Calu3 (cell line): Measurements from ENCODE around the gene MAD2L2. TPM values are rescaled to one million over a fixed set of nuclear protein-coding genes. Genes with fewer than 3 reads are reported as not detected.
"Not testable (repeated sequence)": the region's sequence is repeated elsewhere in the genome, so short reads cannot be mapped to it uniquely, and the experiment has no call there.

Experiments used
- BruUV-seq: library from RNA; stranded (reverse); fragments of 400-500 nt; replicated peaks from 2 replicates; lab custom pipeline; 2021; lab: Mats Ljungman, UMichigan
- CTCF ChIA-PET: fragments of 300-600 bp; sonication (Branson Sonifier 250); formaldehyde crosslinking; loops from one replicate; lab custom pipeline; 2022; ENCODE audit warnings: antibody characterized with exemption; lab: Charles Lee
- DNase-seq: peaks from one replicate; pipeline ENCODE4 v3.0.0; 2022
- H3K27ac Mint-ChIP-seq: one replicate; pipeline ENCODE4 v1.8.0; 2022; ENCODE audit warnings: mixed read lengths; ENCODE audit not compliant: unreplicated experiment
- H3K27me3 Mint-ChIP-seq: one replicate; pipeline ENCODE4 v1.8.0; 2022; ENCODE audit warnings: mixed read lengths; ENCODE audit not compliant: unreplicated experiment
- H3K36me3 Mint-ChIP-seq: one replicate; pipeline ENCODE4 v1.8.0; 2022; ENCODE audit warnings: mild to moderate bottlenecking, moderate library complexity, mixed read lengths; ENCODE audit not compliant: insufficient read depth, unreplicated experiment
- H3K4me1 Mint-ChIP-seq: one replicate; pipeline ENCODE4 v1.8.0; 2022; ENCODE audit warnings: mild to moderate bottlenecking, low read depth, mixed read lengths; ENCODE audit not compliant: unreplicated experiment
- H3K4me3 Mint-ChIP-seq: one replicate; pipeline ENCODE4 v1.8.0; 2022; ENCODE audit warnings: mild to moderate bottlenecking, low read depth, moderate library complexity, mixed read lengths; ENCODE audit not compliant: unreplicated experiment
- H3K9me3 Mint-ChIP-seq: one replicate; pipeline ENCODE4 v1.8.0; 2022; ENCODE audit warnings: low read depth, mixed read lengths; ENCODE audit not compliant: unreplicated experiment
- intact Hi-C: fragments of 100-400 bp; cut with micrococcal nuclease; formaldehyde crosslinking; loops from one replicate; pipeline ENCODE4 v1.10.0; 2022; ENCODE audit not compliant: unreplicated experiment
- total RNA-seq: library from RNA; stranded (reverse); gene quantifications from 2 replicates; pipeline ENCODE4 v1.2.3, GENCODE V29; 2022
- TF ChIP-seq, protein P1 (sequence below): fragments of 200-600 bp; IDR thresholded peaks from one replicate; pipeline ENCODE4 v1.8.0; 2022; ENCODE audit warnings: antibody characterized with exemption; ENCODE audit not compliant: unreplicated experiment

MAD2L2 gene
- total RNA-seq, 1 experiment from 2014 or later: 19.2 TPM

DNA sequence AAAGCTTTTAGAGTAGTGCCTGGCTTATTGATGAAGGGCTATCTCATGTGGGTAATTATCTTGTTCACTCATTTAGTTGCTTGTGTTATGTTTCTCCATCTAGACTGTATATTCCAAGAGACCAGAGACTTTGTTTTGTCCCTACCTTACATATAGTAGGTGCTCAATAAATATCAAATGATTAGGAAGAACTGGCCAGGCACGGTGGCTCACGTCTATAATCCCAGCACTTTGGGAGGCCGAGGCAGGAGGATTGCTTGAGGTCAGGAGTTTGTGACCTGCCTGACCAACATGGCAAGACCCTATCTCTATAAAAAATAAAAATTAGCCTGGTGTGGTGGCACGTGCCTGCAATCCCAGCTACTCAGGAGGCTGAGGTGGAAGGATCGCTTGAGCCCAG is 35.7 kb downstream of the MAD2L2 start:
- CTCF ChIA-PET: interaction anchor here (0.7 to 1.3 kb wide), 6 partner anchors 10 to 608 kb away, joined by 3 to 6 read pairs (median 4); partner anchors contain the start of gene FBXO6
- no peaks in the 10 kb centered on the region for H3K36me3 Mint-ChIP-seq
- TF ChIP-seq, protein P1, sequence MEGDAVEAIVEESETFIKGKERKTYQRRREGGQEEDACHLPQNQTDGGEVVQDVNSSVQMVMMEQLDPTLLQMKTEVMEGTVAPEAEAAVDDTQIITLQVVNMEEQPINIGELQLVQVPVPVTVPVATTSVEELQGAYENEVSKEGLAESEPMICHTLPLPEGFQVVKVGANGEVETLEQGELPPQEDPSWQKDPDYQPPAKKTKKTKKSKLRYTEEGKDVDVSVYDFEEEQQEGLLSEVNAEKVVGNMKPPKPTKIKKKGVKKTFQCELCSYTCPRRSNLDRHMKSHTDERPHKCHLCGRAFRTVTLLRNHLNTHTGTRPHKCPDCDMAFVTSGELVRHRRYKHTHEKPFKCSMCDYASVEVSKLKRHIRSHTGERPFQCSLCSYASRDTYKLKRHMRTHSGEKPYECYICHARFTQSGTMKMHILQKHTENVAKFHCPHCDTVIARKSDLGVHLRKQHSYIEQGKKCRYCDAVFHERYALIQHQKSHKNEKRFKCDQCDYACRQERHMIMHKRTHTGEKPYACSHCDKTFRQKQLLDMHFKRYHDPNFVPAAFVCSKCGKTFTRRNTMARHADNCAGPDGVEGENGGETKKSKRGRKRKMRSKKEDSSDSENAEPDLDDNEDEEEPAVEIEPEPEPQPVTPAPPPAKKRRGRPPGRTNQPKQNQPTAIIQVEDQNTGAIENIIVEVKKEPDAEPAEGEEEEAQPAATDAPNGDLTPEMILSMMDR: no peak
- H3K9me3 Mint-ChIP-seq: no peaks in the 10 kb centered on the region
- intact Hi-C loops: no loop called here
- H3K27ac Mint-ChIP-seq: no peak overlapping the region
- H3K4me1 Mint-ChIP-seq: no peaks in the 10 kb centered on the region
- H3K4me3 Mint-ChIP-seq: no peak overlapping the region
- no TSS peak for BruUV-seq
- DNase-seq: no peak
- peaks cover 29% of the 10 kb centered on the region for H3K27me3 Mint-ChIP-seq

DNA sequence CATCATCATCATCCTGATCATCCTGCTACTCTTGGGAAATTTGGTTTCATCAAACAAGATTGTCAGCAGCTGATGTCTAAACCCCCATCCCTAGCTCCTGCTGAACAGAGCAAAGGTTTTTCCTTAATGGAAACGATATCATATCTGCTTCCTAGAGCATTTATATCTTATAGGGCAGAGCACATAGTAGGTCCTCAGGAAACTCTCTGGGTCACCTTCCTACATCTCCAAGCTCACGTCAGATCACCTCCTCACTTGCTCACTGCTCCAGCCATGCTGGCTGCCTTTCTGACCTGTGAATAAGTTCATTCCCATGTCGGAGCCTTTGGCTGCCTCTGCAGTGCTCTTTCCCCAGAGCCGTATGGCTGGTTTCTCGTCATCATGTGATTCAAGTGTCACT is 37.2 kb downstream of the MAD2L2 start:
- H3K36me3 Mint-ChIP-seq: no peaks in the 10 kb centered on the region
- no peak overlapping the region for H3K4me3 Mint-ChIP-seq
- TF ChIP-seq, protein P1: no peak
- H3K27ac Mint-ChIP-seq: no peak overlapping the region
- H3K9me3 Mint-ChIP-seq: no peaks in the 10 kb centered on the region
- H3K4me1 Mint-ChIP-seq: no peaks in the 10 kb centered on the region
- CTCF ChIA-PET: interaction anchor here (0.6 to 0.7 kb wide), 2 partner anchors 38 to 160 kb away, joined by 3 read pairs; no protein-coding TSS in a partner anchor
- BruUV-seq: no TSS peak
- DNase-seq: no peak
- H3K27me3 Mint-ChIP-seq: peaks cover 33% of the 10 kb centered on the region
- intact Hi-C loops: loop anchor here (2.0 to 5.0 kb wide), 2 partner anchors 301 to 607 kb away; no protein-coding TSS in a partner anchor

DNA sequence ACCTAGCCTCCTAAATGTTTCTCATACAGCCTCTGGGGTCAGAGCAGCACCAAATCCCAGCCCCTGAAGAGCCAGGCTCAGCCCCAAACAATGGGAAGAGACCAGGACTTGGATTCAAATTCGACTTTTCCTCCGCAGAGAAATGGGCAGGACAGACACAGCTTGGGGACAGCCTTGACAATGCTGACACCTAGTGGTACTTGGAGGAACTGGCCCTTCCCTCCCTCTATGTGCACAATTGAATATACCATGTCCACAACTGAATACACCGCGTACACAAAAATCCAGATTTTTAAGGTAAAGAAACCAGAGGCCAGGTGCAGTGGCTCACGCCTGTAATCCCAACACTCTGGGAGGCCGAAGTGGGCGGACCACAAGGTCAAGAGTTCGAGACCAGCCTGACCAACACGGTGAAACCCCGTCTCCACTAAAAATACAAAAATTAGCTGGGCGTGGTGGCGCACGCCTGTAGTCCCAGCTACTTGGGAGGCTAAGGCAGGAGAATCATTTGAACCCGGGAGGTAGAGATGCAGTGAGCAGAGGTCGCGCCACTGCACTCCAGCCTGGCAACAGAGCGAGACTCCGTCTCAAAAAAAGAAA is 38.4 kb downstream of the MAD2L2 start:
- H3K27ac Mint-ChIP-seq, H3K36me3 Mint-ChIP-seq, H3K4me3 Mint-ChIP-seq, H3K4me1 Mint-ChIP-seq, H3K9me3 Mint-ChIP-seq, BruUV-seq: not testable (repeated sequence)
- TF ChIP-seq, protein P1: peak; percentile 68
- intact Hi-C loops: loop anchor here (1.0 to 5.0 kb wide), 3 partner anchors 300 to 606 kb away; no protein-coding TSS in a partner anchor
- CTCF ChIA-PET: interaction anchor here (2.2 kb wide), 1 partner anchor 605 kb away, joined by 7 read pairs; no protein-coding TSS in a partner anchor
- H3K27me3 Mint-ChIP-seq: peaks cover 45% of the 10 kb centered on the region
- peak; percentile 67 for DNase-seq

DNA sequence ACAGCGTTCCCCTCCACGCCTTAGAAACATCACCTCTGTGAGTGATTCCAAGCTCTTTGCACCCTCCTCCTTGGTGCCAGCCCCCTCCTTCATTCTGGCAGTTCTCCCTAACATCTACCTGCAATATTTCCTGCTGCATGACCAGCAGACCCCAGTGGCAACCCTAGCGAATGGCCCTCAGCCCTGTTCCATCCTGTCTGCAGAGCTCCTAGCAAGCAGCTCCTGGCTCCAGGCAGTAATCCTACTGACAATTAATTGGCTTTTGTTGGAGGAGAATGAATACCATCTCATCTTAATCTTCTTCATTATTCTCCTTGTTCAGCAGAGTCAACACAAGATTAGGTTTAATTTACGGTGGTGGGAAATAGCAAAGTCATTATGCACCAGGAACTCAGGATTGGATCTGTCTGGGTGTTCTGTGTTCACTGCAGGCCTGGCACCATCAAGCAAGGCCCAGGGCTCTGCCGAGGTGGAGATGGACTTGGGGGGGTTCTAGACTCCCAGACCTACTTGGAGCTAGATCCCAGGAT is 39.1 kb downstream of the MAD2L2 start:
- intact Hi-C loops: loop anchor here (1.0 to 5.0 kb wide), 3 partner anchors 300 to 605 kb away; no protein-coding TSS in a partner anchor
- Mint-ChIP-seq H3K4me1 (no peaks in the 10 kb centered on the region), H3K36me3 (no peaks in the 10 kb centered on the region), H3K4me3 (no peak overlapping the region), H3K27ac (no peak overlapping the region), H3K9me3 (no peaks in the 10 kb centered on the region), H3K27me3 (peaks cover 52% of the 10 kb centered on the region)
- no TSS peak for BruUV-seq
- TF ChIP-seq, protein P1: no peak
- CTCF ChIA-PET: interaction anchor here (0.8 to 2.2 kb wide), 3 partner anchors 133 to 604 kb away, joined by 3 to 7 read pairs (median 4); no protein-coding TSS in a partner anchor
- no peak for DNase-seq
